Spleen (tissue), 11 donors: Measurements from ENCODE around the gene FUT8. TPM values are rescaled to one million over a fixed set of nuclear protein-coding genes. Genes with fewer than 3 reads are reported as not detected.

Experiments used
- DNase-seq: peaks from one replicate; pipeline ENCODE4 v3.0.0-alpha.2; 2020
- H3K27ac ChIP-seq, 8 donors: fragments of 200-600 bp; sonication (generic) in 7 of 8; 1 replicate in 4 of 8; 2 replicates in 4 of 8; pipeline versions ENCODE4 v1.5.0 to v1.8.0; 2016 to 2021; ENCODE audit warnings: inconsistent platforms in 4 of 8, mild to moderate bottlenecking in 4 of 8, moderate library complexity in 1 of 8
- H3K27me3 ChIP-seq, 7 donors: fragments of 200-600 bp; sonication (generic) in 6 of 7; replicated peaks in 1 of 7; 1 replicate in 4 of 7; 2 replicates in 3 of 7; pipeline versions ENCODE4 v1.5.0 to v1.8.0; 2016 to 2021; ENCODE audit warnings: inconsistent platforms in 3 of 7, mild to moderate bottlenecking in 1 of 7
- H3K36me3 ChIP-seq, 6 donors: fragments of 200-600 bp; sonication (generic) in 5 of 6; 1 replicate in 4 of 6; 2 replicates in 2 of 6; pipeline versions ENCODE4 v1.5.0 to v1.8.0; 2016 to 2021; ENCODE audit warnings: inconsistent platforms in 2 of 6
- H3K4me1 ChIP-seq, 6 donors: fragments of 200-600 bp; sonication (generic) in 5 of 6; 1 replicate in 3 of 6; 2 replicates in 3 of 6; pipeline versions ENCODE4 v1.5.0 to v1.8.0; 2016 to 2021; ENCODE audit warnings: inconsistent platforms in 3 of 6
- H3K4me3 ChIP-seq, 8 donors: fragments of 200-600 bp; sonication (generic) in 7 of 8; 1 replicate in 4 of 8; 2 replicates in 4 of 8; pipeline versions ENCODE4 v1.5.0 to v1.8.0; 2016 to 2021; ENCODE audit warnings: inconsistent platforms in 4 of 8, mild to moderate bottlenecking in 4 of 8, moderate library complexity in 2 of 8
- H3K9me3 ChIP-seq, 8 donors: fragments of 200-600 bp; sonication (generic) in 7 of 8; 1 replicate in 4 of 8; 2 replicates in 4 of 8; pipeline versions ENCODE4 v1.5.0 to v1.8.0; 2016 to 2021; ENCODE audit warnings: inconsistent platforms in 4 of 8
- POLR2A ChIP-seq, 3 donors: fragments of 450-650 bp; IDR thresholded peaks; one replicate each; pipeline ENCODE4 v1.5.1; 2017; ENCODE audit warnings: antibody characterized with exemption in 3 of 3, mild to moderate bottlenecking in 1 of 3
- POLR2AphosphoS5 ChIP-seq, 3 donors: sonication (generic); formaldehyde crosslinking; IDR thresholded peaks; one replicate each; pipeline ENCODE4 v1.5.1; 2017; ENCODE audit warnings: antibody characterized with exemption in 3 of 3
- WGBS, 5 donors: extraction: QIAGEN DNeasy Blood & Tissue Kit in 3 of 5; methylation state at CpG; one replicate each; pipeline versions ENCODE4 v1.1.5 to v1.1.7; 2013 to 2018; 5-methylcytosine and 5-hydroxymethylcytosine counted together
- intact Hi-C: fragments of 100-400 bp; cut with DNase I; formaldehyde crosslinking; loops from one replicate; pipeline ENCODE4 v1.15.0; 2023; ENCODE audit warnings: low total_unique reads
- polyA plus RNA-seq, 3 donors: library from polyadenylated mRNA; stranded (reverse); fragments of 200-250 nt; gene quantifications; one replicate each; pipeline ENCODE4 v1.2.1, GENCODE V29; 2013
- total RNA-seq, 7 donors: library from RNA; depleted of rRNA in 3 of 7; stranded (reverse); fragments of >200 nt in 3 of 7; fragmentation: NEBNext Ultra II Directional in 4 of 7; extraction: Animal tissue kit (Norgen Biotek cat#: 25700) in 4 of 7; gene quantifications; one replicate each; pipeline versions ENCODE4 v1.1.0 to v1.2.1, GENCODE V29; 2016 to 2021
- TF ChIP-seq, protein P1 (sequence below), 11 experiments: fragments of 200-600 bp in 7 of 11; fragments of 450-650 bp in 4 of 11; sonication (generic) in 4 of 11; IDR thresholded peaks in 8 of 11; conservative IDR thresholded peaks in 3 of 11; 1 replicate in 7 of 11; 2 replicates in 4 of 11; pipeline versions ENCODE4 v1.4.0 to v1.8.0; 2016 to 2021; ENCODE audit warnings: antibody characterized with exemption in 11 of 11, inconsistent platforms in 4 of 11, mild to moderate bottlenecking in 1 of 11
- donor health status: healthy with polysubstance abuse.
- donor health status: DM: no; HTN: no; CAD: no; lungs with moderate emphysema.
- donor health status: DM: no; HTN: no; CAD: no.
- donor health status: Bipolar disorder and iron deficiency.
- donor health status: healthy.
- donor health status: DM: no; HTN: no; CAD: no.
- donor health status: DM: yes; HTN: yes; CAD: no.

Gene FUT8
- total and polyA plus RNA-seq, 10 donors, result 9.4 to 75.1 (median 53.0) TPM

DNA sequence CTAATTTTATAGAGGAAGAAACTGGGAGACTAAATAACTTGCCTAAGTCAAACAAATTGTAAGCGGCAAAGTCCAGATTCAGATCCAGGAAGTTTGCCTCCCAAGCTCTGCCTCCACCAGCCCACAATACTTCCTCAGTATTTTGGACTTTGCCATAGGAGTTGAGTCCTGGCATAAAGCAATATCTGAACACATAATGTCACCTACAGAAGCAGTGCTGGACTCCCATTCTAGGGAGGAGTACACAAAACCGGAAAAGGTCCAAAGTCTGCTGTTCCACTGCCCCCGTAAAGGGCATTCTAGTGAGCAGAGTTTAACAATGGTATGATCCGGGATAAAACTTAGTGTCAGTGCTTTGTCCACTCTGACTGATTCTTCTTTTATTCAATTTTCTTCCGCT lies 340.5 kb downstream of the FUT8 start:
- intact Hi-C loops, result no loop called here
- Histone ChIP-seq H3K4me3 (no peak overlapping the region), H3K27me3 (no peaks in the 10 kb centered on the region), H3K9me3 (no peaks in the 10 kb centered on the region), H3K36me3 (no peaks in the 10 kb centered on the region), H3K27ac (no peak overlapping the region), H3K4me1 (no peaks in the 10 kb centered on the region)
- 95 to 96% (median 96%) methylated on average over 5 of the region's 5 CpGs for WGBS, 5 donors
- DNase-seq, result no peak
- TF ChIP-seq, protein P1, sequence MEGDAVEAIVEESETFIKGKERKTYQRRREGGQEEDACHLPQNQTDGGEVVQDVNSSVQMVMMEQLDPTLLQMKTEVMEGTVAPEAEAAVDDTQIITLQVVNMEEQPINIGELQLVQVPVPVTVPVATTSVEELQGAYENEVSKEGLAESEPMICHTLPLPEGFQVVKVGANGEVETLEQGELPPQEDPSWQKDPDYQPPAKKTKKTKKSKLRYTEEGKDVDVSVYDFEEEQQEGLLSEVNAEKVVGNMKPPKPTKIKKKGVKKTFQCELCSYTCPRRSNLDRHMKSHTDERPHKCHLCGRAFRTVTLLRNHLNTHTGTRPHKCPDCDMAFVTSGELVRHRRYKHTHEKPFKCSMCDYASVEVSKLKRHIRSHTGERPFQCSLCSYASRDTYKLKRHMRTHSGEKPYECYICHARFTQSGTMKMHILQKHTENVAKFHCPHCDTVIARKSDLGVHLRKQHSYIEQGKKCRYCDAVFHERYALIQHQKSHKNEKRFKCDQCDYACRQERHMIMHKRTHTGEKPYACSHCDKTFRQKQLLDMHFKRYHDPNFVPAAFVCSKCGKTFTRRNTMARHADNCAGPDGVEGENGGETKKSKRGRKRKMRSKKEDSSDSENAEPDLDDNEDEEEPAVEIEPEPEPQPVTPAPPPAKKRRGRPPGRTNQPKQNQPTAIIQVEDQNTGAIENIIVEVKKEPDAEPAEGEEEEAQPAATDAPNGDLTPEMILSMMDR (IDR thresholded peaks at IDR 0.05 in 8 of 11, conservative IDR thresholded peaks at IDR 0.05 in 3 of 11), result no peak
- TF ChIP-seq POLR2AphosphoS5 (IDR thresholded peaks at IDR 0.05) (no peak), POLR2A (IDR thresholded peaks at IDR 0.05) (no peak)

DNA sequence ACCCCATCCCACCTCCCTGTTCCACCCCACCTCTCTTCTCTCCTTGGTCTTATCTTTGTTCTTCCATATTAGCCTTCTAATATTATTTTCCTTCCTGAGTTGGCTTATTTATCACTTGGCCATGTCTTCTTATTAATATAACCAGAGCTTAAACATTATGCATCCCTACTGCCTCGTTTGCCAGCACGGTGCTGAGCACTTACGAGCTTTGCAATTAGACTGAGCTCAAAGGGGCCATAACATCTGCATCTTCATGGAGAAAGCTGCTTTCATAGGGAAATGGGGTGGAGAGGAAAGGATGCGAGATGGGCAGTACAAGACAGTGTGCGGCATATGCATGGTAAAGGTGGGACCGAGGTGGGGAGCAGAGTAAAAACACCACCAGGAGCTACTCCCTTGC lies 342.8 kb downstream of the FUT8 start:
- 90 to 94% (median 91%) methylated on average over 6 of the region's 6 CpGs for WGBS, 5 donors
- no peaks in the 10 kb centered on the region for H3K4me1 ChIP-seq
- peaks cover 0 to 7% (median 0%) of the 10 kb centered on the region in 8 donors for H3K9me3 ChIP-seq

DNA sequence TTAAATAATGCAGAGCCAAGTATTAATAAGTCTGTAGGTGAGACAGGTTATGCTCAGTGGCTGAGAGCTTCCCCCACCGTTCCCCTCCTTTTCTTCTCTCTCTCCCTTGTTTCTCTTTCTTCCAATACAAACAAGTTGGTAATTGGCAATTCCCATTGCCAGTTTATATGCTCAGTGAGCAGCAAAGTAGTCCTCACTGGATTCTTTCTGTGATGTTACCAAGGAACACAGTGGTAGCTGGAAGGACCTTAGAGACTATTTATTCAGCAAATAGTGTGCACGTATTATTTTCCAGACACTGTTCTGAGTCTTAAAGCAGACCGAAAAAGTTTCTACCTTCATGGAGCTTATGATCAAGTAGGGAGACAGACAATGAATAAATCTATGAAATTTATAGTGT lies 344.4 kb downstream of the FUT8 start:
- Histone ChIP-seq H3K9me3 (peaks cover 0 to 7% (median 0%) of the 10 kb centered on the region in 8 donors), H3K27ac (no peak overlapping the region), H3K4me1 (no peaks in the 10 kb centered on the region), H3K27me3 (no peaks in the 10 kb centered on the region), H3K36me3 (no peaks in the 10 kb centered on the region), H3K4me3 (no peak overlapping the region)
- DNase-seq, result no peak
- TF ChIP-seq POLR2A (IDR thresholded peaks at IDR 0.05) (no peak), POLR2AphosphoS5 (IDR thresholded peaks at IDR 0.05) (no peak)
- TF ChIP-seq, protein P1 (IDR thresholded peaks at IDR 0.05 in 8 of 11, conservative IDR thresholded peaks at IDR 0.05 in 3 of 11), result no peak
- intact Hi-C loops, result no loop called here
- 71 to 97% (median 96%) methylated on average over 3 of the region's 3 CpGs for WGBS, 5 donors

More for the DNA sequence above, 342.8 kb downstream of the FUT8 start:
- Histone ChIP-seq H3K27ac (no peak overlapping the region), H3K36me3 (no peaks in the 10 kb centered on the region), H3K4me3 (no peak overlapping the region), H3K27me3 (no peaks in the 10 kb centered on the region)
- no peak for TF ChIP-seq POLR2AphosphoS5 (IDR thresholded peaks at IDR 0.05)
- no peak for TF ChIP-seq POLR2A (IDR thresholded peaks at IDR 0.05)
- TF ChIP-seq, protein P1 (IDR thresholded peaks at IDR 0.05 in 8 of 11, conservative IDR thresholded peaks at IDR 0.05 in 3 of 11), result no peak
- intact Hi-C loops, result no loop called here
- DNase-seq, result no peak

DNA sequence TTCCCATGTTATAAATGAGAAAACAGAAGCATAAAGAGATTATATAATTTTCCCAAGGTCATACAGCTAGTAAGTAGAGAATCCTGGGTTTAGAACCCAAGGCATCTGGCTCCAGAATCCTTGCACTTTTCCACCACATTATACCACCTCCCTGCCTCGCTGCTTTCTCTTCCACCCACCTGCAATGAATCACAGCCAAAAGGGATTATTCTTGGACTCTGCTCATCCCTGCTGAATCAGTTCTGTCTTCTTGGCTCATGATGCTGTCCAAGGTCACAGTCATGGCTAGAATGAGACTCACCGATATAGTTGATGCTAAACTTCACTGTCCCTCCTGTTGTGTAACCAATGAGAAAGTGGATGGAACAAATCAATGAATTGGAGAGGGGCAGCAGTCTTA lies 356.6 kb downstream of the FUT8 start:
- no peaks in the 10 kb centered on the region for H3K36me3 ChIP-seq
- H3K27me3 ChIP-seq, result no peaks in the 10 kb centered on the region
- no peak overlapping the region for H3K27ac ChIP-seq
- no peaks in the 10 kb centered on the region for H3K4me1 ChIP-seq
- WGBS, 5 donors, result 82 to 95% (median 88%) methylated on average over 2 of the region's 2 CpGs
- peaks cover 0 to 5% (median 0%) of the 10 kb centered on the region in 8 donors for H3K9me3 ChIP-seq
- intact Hi-C loops, result no loop called here
- DNase-seq, result no peak
- H3K4me3 ChIP-seq, result no peak overlapping the region
- TF ChIP-seq POLR2A (IDR thresholded peaks at IDR 0.05), result no peak
- TF ChIP-seq POLR2AphosphoS5 (IDR thresholded peaks at IDR 0.05), result no peak
- TF ChIP-seq, protein P1 (IDR thresholded peaks at IDR 0.05 in 8 of 11, conservative IDR thresholded peaks at IDR 0.05 in 3 of 11), result no peak
